Activated CD8-positive, alpha-beta memory T cell treated with anti-CD3 and anti-CD28 coated beads, Interleukin-2, amount 50 U/mL, for 48 hours (primary cell): ENCODE results near the gene POLR2A.
"Not testable (repeated sequence)": the region's sequence is repeated elsewhere in the genome, so short reads cannot be mapped to it uniquely, and the experiment has no call there.

Experiments used
- DNase-seq: peaks from one replicate; pipeline ENCODE4 v3.0.0-alpha.2; 2020

POLR2A gene

DNA sequence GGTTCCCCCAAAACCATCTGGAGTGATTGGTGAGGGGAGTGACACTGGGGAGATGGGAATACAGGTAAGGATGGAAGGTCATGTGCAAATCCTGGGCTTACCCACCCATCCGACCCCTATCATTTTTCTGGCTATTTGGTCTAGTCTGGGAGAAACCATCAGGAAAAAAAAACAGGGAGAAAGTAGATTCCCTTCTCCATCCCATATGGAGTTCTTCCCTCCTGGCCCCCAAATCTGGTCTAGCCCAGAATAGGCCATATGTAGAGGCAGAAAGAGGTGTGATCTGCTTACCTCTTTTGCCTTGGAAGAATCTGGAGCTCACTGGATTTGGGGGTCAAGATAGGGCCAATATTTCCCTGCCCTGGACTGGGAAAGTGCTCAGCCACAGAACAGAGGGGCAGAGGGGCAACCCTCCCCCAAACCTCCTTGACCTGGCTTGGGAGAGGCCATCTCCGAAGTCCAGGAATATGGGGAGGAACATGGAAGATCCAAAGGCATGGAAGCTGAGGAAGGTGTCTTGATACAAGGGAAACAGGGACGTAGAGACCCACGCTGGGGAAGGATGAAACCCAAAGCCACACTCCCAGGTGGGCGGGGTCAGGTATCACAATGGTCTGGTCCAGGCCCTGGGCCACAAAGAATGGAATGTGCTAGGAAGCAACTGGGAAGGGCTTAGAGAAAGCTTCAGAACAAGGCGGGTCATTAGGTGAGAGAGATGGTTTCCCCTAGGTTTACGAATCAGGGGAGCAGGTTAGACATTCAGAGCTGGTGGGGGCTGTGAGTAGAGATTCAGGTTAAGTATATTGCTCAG lies 23.1 kb upstream of the POLR2A start:
- DNase-seq, result no peak

DNA sequence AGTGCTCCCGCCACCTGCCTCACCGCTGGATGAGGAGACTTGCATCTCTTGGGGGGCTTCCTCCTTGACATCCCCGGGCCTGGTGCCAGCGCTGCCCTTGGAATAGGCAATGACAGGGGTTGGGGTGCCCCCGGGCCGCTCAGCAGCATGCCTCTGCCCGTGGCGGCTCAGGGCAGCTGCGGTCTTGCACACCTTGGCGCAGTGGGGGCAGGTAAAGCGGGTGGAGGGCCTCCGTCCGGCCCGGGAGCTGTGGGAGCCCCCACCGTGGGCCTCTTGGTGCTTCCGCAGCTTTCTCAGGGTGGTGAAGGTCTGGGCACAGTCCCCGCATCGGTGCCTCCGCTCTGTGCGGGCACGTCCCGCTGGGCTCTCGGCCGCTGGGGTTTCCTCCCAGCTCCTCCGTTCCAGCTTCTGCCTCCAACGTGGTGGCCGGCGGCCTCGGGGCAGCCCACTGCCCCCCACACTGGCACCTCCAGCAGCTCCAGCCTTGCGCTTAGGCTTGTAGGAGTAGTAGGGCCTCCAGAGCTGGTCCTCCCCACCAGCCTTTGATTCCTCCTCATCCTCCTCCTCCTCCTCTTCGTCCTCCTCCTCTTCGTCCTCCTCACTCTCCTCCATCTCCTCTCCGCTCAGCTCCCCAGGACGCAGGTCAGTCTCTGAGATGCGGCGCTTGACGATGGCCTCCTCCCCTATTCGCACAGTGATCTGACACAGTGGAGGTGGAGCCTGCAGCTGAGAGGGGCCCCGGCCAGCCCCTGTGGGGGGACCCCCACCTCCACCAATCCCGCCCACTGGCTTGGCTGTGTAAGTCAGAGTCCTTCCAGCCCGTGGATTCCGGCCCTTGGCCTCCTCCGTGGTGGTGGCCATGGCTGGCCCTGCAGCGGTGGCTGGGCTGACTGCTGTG lies 21.4 kb upstream of the POLR2A start:
- no peak for DNase-seq

DNA sequence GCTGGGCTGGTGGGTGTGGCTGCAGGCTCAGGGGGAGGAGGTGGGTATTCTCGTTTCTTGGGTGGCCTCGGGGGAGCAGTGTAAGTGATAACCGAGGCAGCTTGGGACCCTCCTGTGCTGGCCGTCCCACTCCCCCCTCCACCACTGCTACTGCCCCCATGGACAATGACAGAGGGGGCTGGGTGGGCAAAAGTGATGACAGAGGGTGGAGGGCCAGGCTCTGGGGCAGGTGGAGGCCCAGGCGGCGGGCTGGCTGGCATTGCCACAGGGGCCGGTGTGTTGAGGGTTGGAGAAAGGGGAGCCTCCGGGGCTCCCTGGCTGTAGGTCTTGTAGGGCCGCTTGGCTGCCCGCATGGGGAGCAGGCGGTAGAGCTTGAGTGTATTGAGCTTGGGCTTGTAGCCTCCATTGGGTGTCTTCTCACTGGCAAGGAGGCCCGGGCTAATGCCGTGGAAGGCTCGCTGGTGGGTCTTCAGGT lies 20.8 kb upstream of the POLR2A start:
- no peak for DNase-seq

DNA sequence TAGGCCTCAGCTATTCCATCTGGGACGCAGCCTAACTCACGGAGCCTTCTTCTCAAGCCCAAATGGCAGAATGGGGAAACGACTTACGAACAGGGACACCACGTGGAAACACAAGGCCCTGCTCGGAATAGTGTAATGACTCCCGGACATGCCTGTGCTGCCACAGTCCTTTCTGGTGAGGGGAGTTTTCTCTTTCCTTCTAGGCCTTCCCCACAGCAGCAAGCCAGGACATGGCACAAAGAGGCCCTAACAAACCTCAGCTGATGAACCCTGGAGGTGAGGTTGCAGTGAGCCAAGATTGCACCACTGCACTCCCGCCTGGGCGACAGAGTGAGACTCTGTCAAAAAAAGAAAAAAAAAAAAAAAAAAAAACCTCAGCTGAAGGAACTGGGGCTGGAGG lies 20.1 kb upstream of the POLR2A start:
- DNase-seq, result no peak

DNA sequence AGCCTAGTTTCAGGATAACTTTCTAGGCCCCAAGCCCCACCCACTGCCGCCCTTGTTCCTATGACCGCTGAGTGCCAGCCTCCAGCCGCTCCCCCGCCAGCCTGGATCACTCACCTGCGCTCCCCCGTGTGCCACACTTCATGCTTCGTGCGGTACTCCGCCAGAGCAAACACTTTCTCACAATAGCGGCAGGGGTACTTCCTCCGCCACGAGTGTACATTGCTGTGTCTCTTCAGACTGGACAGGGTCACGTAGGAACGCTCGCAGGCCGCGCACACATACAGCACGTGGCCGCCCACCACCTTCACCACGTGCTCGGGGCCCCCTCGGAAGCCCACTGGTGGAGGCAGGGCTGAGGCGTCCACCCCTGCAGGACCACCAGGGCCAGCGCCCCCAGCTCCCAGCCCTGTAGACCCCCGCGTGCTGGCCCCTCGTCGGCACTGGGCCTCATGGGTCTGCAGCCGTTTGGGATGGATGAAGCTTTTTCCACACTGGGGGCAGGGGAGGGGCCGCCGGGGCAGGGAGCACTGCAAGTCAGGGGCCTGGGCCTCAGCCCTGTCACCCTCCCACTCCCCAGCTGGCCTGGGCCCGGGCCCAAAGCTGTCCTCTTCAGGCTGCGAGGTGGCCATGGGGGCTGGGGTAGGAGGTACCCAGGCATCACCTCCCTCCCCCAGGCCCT lies 18.4 kb upstream of the POLR2A start:
- no peak for DNase-seq

DNA sequence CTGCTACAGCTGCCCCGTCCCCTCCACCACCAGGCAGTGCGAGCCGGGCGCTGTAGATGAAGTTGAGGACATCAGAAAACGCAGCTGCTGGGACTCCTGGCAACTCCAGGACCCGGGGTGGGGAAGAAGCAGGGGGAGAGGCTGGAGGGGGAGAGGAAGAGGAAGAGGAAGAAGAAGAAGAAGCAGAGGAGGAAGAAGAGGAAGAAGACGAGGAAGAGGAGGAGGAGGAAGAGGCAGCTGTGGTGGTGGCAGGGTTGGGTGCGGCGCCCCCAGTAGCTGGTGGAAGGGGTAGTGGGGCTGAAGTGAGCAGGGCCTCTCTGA lies 17.9 kb upstream of the POLR2A start:
- no peak for DNase-seq

DNA sequence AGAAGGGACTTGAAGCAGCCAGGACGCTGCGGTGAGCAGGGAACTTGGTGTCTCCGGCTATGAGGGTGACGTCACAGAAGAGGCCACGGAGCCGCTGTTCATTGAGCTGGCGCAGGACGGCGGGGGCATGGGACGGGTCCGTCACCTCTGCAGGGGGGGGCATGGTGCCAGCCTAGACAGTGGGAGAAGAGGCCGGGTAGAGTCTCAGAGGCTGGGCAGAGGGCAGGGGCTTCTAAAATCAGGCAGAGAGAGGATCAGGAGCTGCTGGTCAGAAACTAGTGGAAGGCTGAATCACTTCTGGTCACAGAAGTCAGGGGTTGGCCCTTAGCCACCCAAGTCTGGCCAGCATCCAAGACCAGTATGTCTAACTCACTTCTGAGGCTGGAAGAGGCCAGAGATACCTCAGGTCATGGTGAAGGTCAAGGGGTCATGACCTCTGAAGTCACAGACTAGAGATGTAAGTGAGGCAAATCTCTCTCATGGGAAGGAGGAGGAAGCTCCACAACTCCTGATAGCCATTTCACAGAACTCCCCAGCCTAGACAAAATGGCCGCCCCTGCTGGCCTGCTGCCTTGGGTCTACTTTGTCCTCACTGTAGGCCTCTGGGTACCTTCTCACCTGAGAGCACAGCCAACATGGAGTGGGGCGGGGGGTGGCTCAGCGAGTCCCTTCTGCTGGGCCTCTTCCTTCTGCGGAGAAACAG lies 17.4 kb upstream of the POLR2A start:
- no peak for DNase-seq

DNA sequence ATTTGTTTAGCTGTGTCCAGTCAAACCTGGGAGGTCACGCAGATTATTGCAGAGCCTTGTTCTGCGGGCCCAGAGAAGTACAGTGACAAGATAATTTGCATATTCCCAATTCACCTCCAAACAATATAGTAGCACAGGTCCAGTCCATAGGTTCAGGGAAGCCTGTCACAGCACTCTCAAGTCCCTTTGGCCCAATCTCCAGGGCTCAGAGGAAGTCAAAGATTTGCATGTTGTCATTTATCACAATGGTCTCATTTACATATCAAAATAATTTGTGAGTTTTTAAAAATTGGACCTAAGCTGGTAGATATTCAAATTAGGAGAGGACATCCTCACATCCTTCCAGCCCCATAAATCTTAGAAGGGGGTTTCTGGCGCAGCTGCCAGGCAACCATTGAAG lies 16.7 kb upstream of the POLR2A start:
- DNase-seq, result no peak

DNA sequence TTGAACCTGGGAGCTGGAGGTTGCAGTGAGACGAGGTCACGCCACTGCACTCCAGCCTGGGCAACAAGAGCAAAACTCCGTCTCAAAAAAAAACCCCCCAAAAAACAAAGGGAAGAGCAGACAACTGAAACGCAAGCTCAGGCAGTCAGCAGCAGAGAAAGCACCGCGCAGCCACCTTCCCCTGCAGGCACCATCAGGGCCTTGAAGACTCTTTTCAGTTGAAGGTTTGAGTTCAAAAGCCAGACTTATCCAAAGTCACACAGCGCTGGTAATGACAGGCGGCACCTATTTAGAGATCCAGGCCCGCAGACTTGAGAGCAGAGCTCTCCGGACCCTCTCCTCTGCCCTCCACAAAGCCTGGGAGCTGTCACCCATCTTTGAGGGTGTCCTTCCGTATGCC lies 15.9 kb upstream of the POLR2A start:
- DNase-seq, result no peak

DNA sequence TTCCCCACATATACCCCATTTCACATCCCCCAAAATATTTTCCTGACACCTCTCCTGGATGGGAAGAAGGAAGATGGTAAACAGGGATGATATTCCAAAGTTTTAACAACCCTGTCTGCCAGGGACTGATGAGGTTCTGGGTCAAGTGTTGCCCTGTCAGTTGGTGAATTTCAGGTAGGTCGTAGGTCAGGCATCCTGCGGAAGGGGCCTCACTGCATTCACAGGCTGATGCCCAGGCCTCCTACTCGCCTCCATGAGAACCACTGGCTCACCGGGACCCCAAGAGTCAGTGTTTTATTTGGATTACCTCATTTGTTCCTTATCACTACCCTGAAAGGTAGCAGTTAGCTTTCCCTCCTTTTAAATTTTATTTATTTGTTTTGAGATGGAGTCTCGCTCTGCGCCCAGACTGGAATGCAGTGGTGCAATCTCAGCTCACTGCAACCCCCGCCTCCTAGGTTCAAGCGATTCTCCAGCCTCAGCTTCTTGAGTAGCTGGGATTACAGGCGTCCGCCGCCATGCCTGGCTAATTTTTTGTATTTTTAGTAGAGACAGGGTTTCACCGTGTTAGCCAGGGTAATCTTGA lies 15.3 kb upstream of the POLR2A start:
- no peak for DNase-seq

DNA sequence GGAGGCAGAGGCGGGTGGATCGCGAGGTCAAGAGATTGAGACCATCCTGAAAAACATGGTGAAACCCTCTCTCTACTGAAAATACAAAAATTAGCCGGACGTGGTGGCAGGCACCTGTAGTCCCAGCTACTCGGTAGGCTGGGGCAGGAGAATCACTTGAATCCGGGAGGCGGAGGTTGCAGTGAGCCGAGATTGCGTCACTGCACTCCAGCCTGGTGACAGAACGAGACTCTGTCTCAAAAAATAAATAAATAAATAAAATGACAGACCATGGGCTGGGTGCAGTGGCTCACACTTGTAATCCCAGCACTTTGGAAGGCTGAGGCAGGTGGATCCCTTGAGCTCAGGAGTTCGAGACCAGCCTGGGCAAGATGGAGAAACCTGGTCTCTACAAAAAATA lies 14.3 kb upstream of the POLR2A start:
- DNase-seq, result not testable (repeated sequence)

DNA sequence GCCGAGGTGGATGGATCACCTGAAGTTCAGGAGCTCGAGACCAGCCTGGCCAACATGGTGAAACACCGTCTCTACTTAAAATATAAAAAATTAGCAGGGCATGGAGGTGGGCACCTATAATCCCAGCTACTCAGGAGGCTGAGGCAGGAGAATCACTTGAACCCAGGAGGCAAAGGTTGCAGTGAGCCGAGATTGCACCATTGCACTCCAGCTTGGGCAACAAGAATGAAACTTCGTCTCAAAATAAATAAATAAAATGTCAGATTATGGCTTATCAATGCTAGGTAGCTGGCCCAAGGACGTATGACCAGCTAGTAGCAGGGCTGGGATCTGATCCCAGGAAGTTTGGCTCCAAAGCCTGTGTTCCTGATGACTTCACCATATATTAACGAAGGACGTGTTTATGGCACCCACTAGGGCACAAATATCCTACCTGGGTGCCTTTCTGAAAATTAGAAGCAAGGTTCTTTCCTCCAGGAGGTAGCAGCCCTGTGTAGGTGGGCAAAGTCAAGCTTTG lies 13.7 kb upstream of the POLR2A start:
- not testable (repeated sequence) for DNase-seq

DNA sequence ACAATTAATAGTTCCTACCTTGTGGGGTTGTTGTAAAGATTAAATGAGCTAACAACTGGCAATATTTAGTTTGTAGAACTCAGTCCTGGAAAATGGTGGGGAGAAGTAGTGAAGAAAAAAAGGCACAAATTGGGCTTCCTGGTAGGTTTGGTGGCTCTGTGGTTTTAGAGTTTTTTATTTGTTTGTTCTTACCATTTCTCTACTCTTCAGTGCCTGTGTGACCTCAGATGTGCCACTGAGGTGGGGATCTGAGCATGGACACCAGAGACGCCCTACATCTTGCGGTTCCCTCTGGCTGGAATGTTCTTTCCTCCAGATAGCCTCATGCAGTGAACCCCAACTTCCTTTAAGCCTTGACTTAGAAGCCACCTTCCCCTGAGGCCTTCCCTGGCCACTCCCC lies 12.4 kb upstream of the POLR2A start:
- DNase-seq, result no peak

DNA sequence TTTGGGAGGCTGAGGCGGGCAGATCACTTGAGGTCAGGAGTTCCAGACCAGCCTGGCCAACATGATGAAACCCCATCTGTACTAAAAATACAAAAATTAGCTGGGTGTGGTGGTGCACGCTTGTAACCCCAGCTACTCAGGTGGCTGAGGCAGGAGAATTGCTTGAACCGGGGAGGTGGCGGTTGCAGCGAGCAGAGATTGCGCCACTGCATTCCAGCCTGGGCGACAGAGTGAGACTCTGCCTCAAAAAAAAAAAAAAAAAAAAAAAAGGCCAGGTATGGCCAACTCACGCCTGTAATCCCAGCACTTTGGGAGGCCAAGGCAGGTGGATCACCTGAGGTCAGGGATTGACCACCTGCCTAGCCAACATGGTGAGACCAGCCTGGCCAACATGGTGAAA lies 9.4 kb upstream of the POLR2A start:
- DNase-seq, result not testable (repeated sequence)

DNA sequence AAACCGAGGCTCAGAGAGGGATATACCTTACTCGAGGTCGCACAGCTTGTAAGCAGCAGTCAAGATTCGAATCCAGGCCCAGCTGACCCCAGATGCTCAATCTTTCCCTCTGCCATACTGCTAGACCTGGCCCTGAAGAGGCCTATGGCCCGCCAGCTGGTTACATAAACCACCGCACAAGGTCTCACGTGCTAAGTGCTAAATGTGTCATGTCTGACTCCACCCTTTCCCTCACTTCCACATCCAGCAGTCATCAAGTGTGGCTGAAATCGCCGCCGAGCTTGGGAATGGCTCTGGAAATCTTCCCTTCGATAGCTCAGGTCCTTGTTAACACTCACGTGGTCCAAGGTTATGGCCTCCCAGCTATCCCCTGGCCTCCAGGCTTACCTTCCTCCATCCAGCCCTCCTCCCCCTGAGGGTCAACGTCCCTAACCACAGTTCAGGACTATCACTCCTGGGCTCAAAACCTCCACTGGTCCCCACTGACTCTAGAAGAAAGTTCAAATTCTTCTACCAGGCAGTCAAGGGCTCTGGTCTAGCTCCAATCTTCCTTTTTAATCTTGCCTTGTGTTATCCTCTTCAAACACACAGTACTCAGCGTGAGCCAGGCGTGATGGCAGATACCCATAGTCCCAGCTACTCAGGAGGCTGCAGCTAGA lies 8.3 kb upstream of the POLR2A start:
- DNase-seq, result no peak

DNA sequence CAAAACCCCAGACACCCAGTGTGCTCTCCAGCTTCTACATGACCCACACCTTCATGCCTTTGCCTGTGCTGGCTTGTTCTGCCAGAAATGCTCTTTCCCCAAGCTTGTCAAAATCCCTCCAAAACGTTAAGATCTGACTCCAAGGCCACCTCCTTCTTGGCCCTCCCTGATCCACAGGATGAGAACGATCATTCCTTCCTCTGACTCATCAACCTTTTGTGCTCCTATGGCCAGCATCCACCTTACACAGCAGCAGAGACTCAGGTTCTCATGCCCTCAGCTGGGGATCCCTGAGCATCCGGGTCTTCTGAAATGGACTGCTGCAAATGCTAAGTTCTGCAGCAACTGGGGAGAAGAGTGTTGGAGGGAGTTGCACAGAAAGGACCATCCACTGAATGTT lies 7.7 kb upstream of the POLR2A start:
- no peak for DNase-seq

DNA sequence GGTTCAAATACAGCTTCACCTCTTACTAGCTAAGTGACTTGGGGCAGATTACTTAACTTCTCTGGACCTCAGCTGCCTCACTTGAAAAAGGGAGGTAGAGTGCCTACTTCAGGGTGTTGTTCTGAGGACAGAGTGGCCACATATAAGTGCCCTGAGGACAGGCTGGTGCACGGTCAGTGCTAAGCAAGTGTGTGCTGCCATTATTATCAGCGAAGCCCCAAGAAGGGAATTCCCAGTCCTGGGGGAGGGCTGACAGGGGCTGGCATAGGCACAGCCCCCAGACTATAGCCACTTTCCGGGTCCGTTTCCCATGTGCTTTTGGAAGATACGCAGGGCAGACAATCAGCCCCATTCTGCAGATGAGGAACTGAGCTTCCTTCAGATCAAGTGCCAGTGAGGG lies 7.2 kb upstream of the POLR2A start:
- DNase-seq, result no peak

DNA sequence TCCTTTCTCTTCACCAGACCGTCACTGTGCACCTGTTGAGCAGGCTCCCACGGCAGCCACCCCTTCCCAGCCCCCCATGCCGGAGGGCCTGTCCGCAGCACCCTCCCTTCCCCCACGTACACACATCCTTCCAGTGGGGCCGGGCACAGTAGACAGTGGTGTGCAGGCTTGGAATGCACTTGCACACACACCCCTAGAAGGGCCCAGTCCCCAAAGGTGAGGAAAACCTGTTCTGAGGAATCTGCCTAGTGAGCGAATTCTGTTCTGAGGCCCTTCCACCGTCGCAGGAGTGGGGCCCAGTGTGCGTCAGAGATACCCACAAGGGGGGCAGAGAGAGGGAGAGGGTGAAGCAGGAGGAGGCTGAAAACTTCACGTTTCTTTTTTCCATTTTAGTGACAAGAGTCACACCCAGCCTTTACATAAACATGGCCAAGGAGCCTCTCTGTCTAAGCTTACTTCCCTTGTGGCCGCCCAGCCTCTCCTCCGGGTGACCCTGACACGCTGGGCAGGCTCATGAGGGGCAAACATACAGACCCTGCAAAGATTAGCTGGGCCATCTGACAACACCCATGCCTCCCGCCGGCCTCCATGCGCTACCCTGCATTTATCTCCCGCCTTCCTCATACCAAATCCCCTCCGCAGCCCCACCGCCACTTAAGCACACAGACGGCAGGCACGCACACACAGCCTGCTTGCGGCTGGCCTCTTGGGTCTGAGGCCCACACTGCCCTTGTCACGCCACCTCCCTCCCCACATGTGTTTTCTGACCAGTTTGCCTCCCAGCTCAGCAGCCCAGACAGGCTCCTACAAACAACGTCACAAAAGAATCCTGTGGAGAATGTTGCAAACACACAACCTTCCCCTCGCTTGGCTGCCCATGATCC lies 6.5 kb upstream of the POLR2A start:
- DNase-seq, result no peak

DNA sequence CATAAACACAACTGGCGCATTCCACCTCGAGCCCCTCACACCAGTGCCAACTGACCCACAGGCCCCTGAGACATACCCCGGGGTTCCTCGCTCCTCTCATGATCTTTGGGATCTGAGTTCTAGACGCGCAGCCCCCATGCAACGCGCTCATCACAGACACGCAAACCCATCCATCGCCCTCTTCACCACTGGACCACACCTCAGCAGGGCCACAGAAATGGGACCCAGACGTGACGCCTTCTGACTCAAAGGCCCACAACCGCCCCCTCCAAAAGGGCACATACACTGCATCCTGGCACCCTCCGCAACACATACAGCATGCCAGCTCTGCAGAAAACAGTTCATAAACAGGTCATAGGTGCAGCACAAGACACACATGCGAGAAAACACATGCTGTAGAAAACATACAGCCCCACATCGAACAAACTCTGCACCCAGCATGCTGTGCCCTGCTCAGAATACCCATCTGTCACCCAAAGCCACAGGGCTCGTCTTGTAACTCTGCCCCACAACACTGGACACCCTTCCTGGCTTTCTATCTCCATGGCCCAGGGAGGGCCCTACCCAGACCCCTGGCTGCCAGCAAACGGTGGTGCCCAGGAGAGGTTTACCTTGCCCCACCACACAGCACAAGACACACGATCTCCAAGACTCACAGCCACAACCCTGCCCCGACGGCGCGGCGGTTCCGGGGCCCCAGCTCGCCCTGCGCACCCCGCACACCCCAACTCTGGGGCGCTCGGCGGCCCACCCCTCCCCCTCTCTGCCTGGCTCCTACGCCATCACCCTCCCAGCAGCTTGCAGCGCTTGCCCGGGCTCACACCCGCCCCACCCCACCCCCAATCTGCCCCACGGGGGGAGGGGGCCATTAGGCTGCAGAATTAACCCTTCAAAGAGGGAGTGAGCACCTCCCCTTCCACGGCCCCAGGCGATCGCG lies 5.6 kb upstream of the POLR2A start:
- peak; percentile 77 for DNase-seq
